ENCODE measurements around the gene BCL7B. TPM values are rescaled to one million over a fixed set of nuclear protein-coding genes. Genes with fewer than 3 reads are reported as not detected.
A peak's percentile ranks its signal among the peaks of the same experiment; 100 is the strongest.

BCL7B gene
- total and polyA plus RNA-seq, 2 of the 13 experiments (the other 11 are each of a cell fraction or from before 2014, with no cell fraction given), result 24.3 to 38.2 TPM

DNA sequence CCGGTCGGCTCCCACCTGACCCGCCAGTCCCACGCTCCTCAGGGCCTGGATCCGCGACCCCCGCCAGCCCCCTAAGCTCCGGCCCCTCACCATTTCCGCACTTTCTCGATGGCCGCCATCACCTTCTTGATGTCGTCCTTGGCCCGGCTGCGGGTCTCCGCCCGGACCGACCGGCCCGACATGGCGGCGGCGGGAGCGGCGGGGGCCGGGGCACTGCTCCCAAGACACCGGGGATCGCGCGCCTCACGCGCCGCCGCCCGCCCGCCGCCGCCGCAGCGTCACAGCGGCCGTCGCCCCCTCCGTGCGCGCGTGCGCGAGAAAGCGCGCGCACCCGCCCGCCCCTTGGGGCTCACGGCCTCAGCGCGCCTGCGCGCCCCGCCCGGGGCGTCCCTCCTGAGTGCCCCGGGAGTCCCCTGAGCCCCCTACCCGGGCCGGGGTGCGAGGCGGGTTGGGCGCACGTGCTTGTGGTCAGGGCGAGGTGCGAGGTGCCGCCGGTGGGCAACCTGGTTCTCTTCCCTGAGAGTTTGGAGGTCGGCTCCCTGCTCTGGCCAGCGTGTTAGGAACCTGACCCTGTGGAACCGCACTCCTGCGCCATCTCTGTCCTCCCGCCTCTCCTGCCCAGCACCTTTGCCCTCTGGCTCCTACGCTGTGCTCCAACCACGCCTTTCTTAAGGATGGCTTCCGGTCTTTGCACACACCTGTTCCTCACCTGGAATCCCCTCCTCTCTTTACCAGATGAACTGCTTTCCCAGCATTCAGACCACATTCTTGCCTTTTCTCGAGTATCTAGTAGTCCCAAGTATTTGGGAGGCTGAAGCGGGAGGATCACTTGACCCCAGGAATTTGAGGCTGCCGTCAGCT is at the start of gene BCL7B (continued):
- TF ChIP-seq MED13 (CRISPR knock-in tag; IDR thresholded peaks at IDR 0.05) (0 out of 2 replicates have a peak, but pooled peaks have one; percentile 77), U2AF1 (optimal IDR thresholded peaks at IDR 0.05; ENCODE audit: low read depth, low read length) (no peak), PTBP1 (IDR thresholded peaks at IDR 0.05; ENCODE audit: low read depth, low read length, poor library complexity, severe bottlenecking) (no peak), TOPORS (CRISPR knock-in tag; IDR thresholded peaks at IDR 0.05) (peak; percentile 84), SNRNP70 (IDR thresholded peaks at IDR 0.05; ENCODE audit: low read depth, low read length) (no peak), ZNF260 (CRISPR knock-in tag; IDR thresholded peaks at IDR 0.05; ENCODE audit: borderline replicate concordance, low read depth) (no peak), ZFP82 (CRISPR knock-in tag; IDR thresholded peaks at IDR 0.05; ENCODE audit: borderline replicate concordance) (peak; percentile 46; the same call in 1 of the 2 replicates), ZNF460 (CRISPR knock-in tag; IDR thresholded peaks at IDR 0.05; ENCODE audit: borderline replicate concordance) (peak; percentile 17; the same call in 1 of the 2 replicates), KLF16 (CRISPR knock-in tag; IDR thresholded peaks at IDR 0.05) (peak; percentile 81 to 90; a peak in 2 of 4 replicates), BORCS8-MEF2B (CRISPR knock-in tag; IDR thresholded peaks at IDR 0.05) (peak; percentile 96), CAMTA2 (CRISPR knock-in tag; IDR thresholded peaks at IDR 0.05; ENCODE audit: borderline replicate concordance) (peak; percentile 99), ZNF335 (CRISPR knock-in tag; IDR thresholded peaks at IDR 0.05) (no peak), POLR2AphosphoS5 (IDR thresholded peaks at IDR 0.05; ENCODE audit: low read depth, low read length) (peak; percentile 50; the same call in 1 of the 2 replicates), XBP1 (CRISPR knock-in tag; IDR thresholded peaks at IDR 0.05) (peak; percentile 51; the same call in 1 of the 2 replicates), ZNF430 (CRISPR knock-in tag; IDR thresholded peaks at IDR 0.05) (peak; percentile 78; the same call in 1 of the 2 replicates), ZNF33B (CRISPR knock-in tag; IDR thresholded peaks at IDR 0.05) (peak; percentile 98; the same call in 1 of the 2 replicates)
- TF ChIP-seq, protein P1, sequence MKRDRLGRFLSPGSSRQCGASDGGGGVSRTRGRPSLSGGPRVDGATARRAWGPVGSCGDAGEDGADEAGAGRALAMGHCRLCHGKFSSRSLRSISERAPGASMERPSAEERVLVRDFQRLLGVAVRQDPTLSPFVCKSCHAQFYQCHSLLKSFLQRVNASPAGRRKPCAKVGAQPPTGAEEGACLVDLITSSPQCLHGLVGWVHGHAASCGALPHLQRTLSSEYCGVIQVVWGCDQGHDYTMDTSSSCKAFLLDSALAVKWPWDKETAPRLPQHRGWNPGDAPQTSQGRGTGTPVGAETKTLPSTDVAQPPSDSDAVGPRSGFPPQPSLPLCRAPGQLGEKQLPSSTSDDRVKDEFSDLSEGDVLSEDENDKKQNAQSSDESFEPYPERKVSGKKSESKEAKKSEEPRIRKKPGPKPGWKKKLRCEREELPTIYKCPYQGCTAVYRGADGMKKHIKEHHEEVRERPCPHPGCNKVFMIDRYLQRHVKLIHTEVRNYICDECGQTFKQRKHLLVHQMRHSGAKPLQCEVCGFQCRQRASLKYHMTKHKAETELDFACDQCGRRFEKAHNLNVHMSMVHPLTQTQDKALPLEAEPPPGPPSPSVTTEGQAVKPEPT (CRISPR knock-in tag; IDR thresholded peaks at IDR 0.05; ENCODE audit: low read depth), result peak; percentile 82; the same call in 1 of the 2 replicates
- TF ChIP-seq, protein P2, sequence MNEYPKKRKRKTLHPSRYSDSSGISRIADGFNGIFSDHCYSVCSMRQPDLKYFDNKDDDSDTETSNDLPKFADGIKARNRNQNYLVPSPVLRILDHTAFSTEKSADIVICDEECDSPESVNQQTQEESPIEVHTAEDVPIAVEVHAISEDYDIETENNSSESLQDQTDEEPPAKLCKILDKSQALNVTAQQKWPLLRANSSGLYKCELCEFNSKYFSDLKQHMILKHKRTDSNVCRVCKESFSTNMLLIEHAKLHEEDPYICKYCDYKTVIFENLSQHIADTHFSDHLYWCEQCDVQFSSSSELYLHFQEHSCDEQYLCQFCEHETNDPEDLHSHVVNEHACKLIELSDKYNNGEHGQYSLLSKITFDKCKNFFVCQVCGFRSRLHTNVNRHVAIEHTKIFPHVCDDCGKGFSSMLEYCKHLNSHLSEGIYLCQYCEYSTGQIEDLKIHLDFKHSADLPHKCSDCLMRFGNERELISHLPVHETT (CRISPR knock-in tag; conservative IDR thresholded peaks at IDR 0.05), result 0 out of 2 replicates have a peak, but pooled peaks have one; percentile 7
- TF ChIP-seq, protein P3, sequence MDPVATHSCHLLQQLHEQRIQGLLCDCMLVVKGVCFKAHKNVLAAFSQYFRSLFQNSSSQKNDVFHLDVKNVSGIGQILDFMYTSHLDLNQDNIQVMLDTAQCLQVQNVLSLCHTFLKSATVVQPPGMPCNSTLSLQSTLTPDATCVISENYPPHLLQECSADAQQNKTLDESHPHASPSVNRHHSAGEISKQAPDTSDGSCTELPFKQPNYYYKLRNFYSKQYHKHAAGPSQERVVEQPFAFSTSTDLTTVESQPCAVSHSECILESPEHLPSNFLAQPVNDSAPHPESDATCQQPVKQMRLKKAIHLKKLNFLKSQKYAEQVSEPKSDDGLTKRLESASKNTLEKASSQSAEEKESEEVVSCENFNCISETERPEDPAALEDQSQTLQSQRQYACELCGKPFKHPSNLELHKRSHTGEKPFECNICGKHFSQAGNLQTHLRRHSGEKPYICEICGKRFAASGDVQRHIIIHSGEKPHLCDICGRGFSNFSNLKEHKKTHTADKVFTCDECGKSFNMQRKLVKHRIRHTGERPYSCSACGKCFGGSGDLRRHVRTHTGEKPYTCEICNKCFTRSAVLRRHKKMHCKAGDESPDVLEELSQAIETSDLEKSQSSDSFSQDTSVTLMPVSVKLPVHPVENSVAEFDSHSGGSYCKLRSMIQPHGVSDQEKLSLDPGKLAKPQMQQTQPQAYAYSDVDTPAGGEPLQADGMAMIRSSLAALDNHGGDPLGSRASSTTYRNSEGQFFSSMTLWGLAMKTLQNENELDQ (CRISPR knock-in tag; IDR thresholded peaks at IDR 0.05; ENCODE audit: borderline replicate concordance), result no peak; the same call in 1 of the 2 replicates
- TF ChIP-seq, protein P4, sequence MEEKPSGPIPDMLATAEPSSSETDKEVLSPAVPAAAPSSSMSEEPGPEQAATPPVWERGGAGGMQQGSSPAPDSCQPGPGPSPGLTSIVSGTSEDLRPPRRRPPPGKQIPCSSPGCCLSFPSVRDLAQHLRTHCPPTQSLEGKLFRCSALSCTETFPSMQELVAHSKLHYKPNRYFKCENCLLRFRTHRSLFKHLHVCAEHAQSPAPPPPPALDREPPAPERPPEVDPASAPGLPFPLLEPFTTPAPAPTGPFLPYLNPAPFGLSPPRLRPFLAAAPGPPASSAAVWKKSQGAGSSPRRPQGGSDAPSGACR (CRISPR knock-in tag; IDR thresholded peaks at IDR 0.05), result no peak
- TF ChIP-seq, protein P5, sequence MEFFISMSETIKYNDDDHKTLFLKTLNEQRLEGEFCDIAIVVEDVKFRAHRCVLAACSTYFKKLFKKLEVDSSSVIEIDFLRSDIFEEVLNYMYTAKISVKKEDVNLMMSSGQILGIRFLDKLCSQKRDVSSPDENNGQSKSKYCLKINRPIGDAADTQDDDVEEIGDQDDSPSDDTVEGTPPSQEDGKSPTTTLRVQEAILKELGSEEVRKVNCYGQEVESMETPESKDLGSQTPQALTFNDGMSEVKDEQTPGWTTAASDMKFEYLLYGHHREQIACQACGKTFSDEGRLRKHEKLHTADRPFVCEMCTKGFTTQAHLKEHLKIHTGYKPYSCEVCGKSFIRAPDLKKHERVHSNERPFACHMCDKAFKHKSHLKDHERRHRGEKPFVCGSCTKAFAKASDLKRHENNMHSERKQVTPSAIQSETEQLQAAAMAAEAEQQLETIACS (CRISPR knock-in tag; IDR thresholded peaks at IDR 0.05), result peak; percentile 89
